ENCODE results near the gene LCNL1. TPM values are rescaled to one million over a fixed set of nuclear protein-coding genes. Genes with fewer than 3 reads are reported as not detected.

Gene LCNL1
- total and polyA plus RNA-seq, 2 of the 13 experiments (the other 11 are each of a cell fraction or from before 2014, with no cell fraction given) = not detected

DNA sequence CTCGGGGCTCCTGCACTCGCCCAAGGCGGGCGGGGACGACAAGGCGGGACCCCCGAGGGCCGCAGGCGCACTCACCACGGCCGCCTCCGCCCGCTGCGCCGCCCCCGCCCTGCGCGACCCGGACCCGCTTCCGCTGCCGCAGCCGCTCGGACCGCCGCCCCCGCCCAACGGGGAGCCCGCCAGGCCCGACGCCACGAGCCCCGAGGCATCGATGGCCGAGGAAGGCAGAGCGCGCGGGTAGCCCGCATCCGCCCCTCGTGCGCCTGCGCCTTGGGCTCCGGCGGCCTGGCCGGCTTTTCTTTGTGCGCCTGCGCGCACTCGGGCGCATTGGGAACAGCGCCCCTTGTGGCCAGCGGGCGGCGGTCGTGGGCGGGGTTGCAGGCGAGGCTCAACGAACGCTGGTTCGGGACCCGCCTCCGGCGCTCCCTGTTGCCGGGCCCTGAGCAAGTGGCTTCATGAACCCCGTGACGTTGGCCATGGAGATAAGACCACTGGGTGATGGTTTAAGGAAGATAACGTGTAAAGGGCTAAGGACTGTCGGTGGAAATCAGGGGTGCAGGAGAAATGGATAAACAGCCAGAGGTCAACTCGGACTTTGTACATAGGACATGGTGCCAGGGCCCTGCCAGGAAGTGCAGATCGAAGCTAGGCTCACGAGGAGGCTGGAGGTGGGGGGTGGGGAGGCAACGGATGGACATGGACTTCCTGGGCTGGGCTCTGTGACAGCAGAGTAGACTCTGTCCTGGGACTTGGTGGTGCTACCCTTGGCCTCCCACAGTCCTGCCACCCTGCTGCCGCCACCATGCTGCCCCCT lies 38.1 kb upstream of the LCNL1 start, which contains the start of the genes C8G and FBXW5 (continued):
- TF ChIP-seq, protein P1, sequence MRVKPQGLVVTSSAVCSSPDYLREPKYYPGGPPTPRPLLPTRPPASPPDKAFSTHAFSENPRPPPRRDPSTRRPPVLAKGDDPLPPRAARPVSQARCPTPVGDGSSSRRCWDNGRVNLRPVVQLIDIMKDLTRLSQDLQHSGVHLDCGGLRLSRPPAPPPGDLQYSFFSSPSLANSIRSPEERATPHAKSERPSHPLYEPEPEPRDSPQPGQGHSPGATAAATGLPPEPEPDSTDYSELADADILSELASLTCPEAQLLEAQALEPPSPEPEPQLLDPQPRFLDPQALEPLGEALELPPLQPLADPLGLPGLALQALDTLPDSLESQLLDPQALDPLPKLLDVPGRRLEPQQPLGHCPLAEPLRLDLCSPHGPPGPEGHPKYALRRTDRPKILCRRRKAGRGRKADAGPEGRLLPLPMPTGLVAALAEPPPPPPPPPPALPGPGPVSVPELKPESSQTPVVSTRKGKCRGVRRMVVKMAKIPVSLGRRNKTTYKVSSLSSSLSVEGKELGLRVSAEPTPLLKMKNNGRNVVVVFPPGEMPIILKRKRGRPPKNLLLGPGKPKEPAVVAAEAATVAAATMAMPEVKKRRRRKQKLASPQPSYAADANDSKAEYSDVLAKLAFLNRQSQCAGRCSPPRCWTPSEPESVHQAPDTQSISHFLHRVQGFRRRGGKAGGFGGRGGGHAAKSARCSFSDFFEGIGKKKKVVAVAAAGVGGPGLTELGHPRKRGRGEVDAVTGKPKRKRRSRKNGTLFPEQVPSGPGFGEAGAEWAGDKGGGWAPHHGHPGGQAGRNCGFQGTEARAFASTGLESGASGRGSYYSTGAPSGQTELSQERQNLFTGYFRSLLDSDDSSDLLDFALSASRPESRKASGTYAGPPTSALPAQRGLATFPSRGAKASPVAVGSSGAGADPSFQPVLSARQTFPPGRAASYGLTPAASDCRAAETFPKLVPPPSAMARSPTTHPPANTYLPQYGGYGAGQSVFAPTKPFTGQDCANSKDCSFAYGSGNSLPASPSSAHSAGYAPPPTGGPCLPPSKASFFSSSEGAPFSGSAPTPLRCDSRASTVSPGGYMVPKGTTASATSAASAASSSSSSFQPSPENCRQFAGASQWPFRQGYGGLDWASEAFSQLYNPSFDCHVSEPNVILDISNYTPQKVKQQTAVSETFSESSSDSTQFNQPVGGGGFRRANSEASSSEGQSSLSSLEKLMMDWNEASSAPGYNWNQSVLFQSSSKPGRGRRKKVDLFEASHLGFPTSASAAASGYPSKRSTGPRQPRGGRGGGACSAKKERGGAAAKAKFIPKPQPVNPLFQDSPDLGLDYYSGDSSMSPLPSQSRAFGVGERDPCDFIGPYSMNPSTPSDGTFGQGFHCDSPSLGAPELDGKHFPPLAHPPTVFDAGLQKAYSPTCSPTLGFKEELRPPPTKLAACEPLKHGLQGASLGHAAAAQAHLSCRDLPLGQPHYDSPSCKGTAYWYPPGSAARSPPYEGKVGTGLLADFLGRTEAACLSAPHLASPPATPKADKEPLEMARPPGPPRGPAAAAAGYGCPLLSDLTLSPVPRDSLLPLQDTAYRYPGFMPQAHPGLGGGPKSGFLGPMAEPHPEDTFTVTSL (CRISPR knock-in tag; IDR thresholded peaks at IDR 0.05; ENCODE audit: borderline replicate concordance) = peak; percentile 56; the same call in 1 of the 2 replicates
- TF ChIP-seq IRX3 (CRISPR knock-in tag; IDR thresholded peaks at IDR 0.05; ENCODE audit: borderline replicate concordance, low read depth) (peak; percentile 39; the same call in 1 of the 2 replicates), ZNF749 (CRISPR knock-in tag; IDR thresholded peaks at IDR 0.05; ENCODE audit: borderline replicate concordance) (peak; percentile 78; the same call in 1 of the 2 replicates), CCAR2 (optimal IDR thresholded peaks at IDR 0.05; ENCODE audit: low read depth, low read length) (peak; percentile 74), SRSF4 (IDR thresholded peaks at IDR 0.05; ENCODE audit: low read depth, low read length, poor library complexity, severe bottlenecking) (no peak), ZNF7 (CRISPR knock-in tag; IDR thresholded peaks at IDR 0.05) (no peak), ZNF75D (CRISPR knock-in tag; IDR thresholded peaks at IDR 0.05; ENCODE audit: borderline replicate concordance) (no peak), SP2 (CRISPR knock-in tag; IDR thresholded peaks at IDR 0.05) (no peak), ZNF607 (CRISPR knock-in tag; IDR thresholded peaks at IDR 0.05; ENCODE audit: borderline replicate concordance) (no peak), RAD51 (IDR thresholded peaks at IDR 0.05; ENCODE audit: borderline replicate concordance) (no peak), ZNF772 (CRISPR knock-in tag; IDR thresholded peaks at IDR 0.05) (peak; percentile 74; the same call in 1 of the 2 replicates), POLR2AphosphoS2 (IDR thresholded peaks at IDR 0.05; ENCODE audit: low read depth, low read length) (peak; percentile 80; the same call in 1 of the 2 replicates), ZKSCAN1 (IDR thresholded peaks at IDR 0.05; ENCODE audit: low read length) (0 out of 2 replicates have a peak, but pooled peaks have one; percentile 36), REL (CRISPR knock-in tag; conservative IDR thresholded peaks at IDR 0.05) (no peak), MTF1 (CRISPR knock-in tag; IDR thresholded peaks at IDR 0.05) (no peak), ZNF850 (CRISPR knock-in tag; conservative IDR thresholded peaks at IDR 0.05) (0 out of 2 replicates have a peak, but pooled peaks have one; percentile 40), FOXA1 (IDR thresholded peaks at IDR 0.05) (no peak), FOXA1 (CRISPR knock-in tag; IDR thresholded peaks at IDR 0.05) (0 out of 2 replicates have a peak, but pooled peaks have one; percentile 17), XRCC5 (optimal IDR thresholded peaks at IDR 0.05; ENCODE audit: low read length) (peak; percentile 98)
- TF ChIP-seq, protein P2, sequence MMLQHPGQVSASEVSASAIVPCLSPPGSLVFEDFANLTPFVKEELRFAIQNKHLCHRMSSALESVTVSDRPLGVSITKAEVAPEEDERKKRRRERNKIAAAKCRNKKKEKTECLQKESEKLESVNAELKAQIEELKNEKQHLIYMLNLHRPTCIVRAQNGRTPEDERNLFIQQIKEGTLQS (CRISPR knock-in tag; IDR thresholded peaks at IDR 0.05) = no peak
- TF ChIP-seq, protein P3, sequence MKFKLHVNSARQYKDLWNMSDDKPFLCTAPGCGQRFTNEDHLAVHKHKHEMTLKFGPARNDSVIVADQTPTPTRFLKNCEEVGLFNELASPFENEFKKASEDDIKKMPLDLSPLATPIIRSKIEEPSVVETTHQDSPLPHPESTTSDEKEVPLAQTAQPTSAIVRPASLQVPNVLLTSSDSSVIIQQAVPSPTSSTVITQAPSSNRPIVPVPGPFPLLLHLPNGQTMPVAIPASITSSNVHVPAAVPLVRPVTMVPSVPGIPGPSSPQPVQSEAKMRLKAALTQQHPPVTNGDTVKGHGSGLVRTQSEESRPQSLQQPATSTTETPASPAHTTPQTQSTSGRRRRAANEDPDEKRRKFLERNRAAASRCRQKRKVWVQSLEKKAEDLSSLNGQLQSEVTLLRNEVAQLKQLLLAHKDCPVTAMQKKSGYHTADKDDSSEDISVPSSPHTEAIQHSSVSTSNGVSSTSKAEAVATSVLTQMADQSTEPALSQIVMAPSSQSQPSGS (CRISPR knock-in tag; IDR thresholded peaks at IDR 0.05) = 0 out of 2 replicates have a peak, but pooled peaks have one; percentile 58
- TF ChIP-seq, protein P4, sequence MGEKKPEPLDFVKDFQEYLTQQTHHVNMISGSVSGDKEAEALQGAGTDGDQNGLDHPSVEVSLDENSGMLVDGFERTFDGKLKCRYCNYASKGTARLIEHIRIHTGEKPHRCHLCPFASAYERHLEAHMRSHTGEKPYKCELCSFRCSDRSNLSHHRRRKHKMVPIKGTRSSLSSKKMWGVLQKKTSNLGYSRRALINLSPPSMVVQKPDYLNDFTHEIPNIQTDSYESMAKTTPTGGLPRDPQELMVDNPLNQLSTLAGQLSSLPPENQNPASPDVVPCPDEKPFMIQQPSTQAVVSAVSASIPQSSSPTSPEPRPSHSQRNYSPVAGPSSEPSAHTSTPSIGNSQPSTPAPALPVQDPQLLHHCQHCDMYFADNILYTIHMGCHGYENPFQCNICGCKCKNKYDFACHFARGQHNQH (CRISPR knock-in tag; IDR thresholded peaks at IDR 0.05) = no peak
